HCT116 (cell line): Measurements from ENCODE around the gene DPH2. TPM values are rescaled to one million over a fixed set of nuclear protein-coding genes. Genes with fewer than 3 reads are reported as not detected.

Experiments used
- ATAC-seq: fragments of 200-7000 bp; cut with Tn5 transposase; 2 replicates; pipeline ENCODE4 v1.9.1; 2020; ENCODE audit warnings: mild to moderate bottlenecking, moderate library complexity
- BruUV-seq: library from RNA; stranded (reverse); fragments of 400-500 nt; replicated peaks from 2 replicates; lab custom pipeline; 2021; lab: Mats Ljungman, UMichigan
- CTCF ChIA-PET: fragments of 300-600 bp; sonication (Branson Sonifier 250); formaldehyde crosslinking; loops from one replicate; lab custom pipeline; 2021; ENCODE audit warnings: antibody characterized with exemption; lab: Charles Lee
- POLR2A ChIA-PET: fragments of 300-600, 350-600 bp; sonication (Branson Sonifier 250); formaldehyde crosslinking; loops from one replicate; lab custom pipeline; 2021; ENCODE audit warnings: antibody characterized with exemption; lab: Charles Lee
- RAD21 ChIA-PET, 2 experiments: fragments of 300-600 bp; sonication (Branson Sonifier 250); formaldehyde crosslinking; loops; one replicate each; lab custom pipeline; 2023; ENCODE audit warnings: low total read pairs in 2 of 2; ENCODE audit not compliant: uncharacterized antibody in 2 of 2, unreplicated experiment in 2 of 2, low non-redundant PET in 1 of 2; lab: Charles Lee
- DNase-seq: peaks from one replicate; pipeline ENCODE4 v3.0.0-alpha.2; 2010; ENCODE audit warnings: low read depth, low spot score
- H2AFZ ChIP-seq: fragments of 200-600 bp; shearing (Covaris generic), sonication (generic); 2 replicates; pipeline ENCODE4 v1.6.1; 2017; ENCODE audit warnings: low read depth, mixed run types, mixed read lengths, antibody characterized with exemption, low read length; ENCODE audit not compliant: poor library complexity, severe bottlenecking
- H3K27ac ChIP-seq: 2 replicates; pipeline ENCODE4 v1.5.1; 2012; ENCODE audit warnings: low read depth, low read length
- H3K27me3 ChIP-seq: fragments of 200-600 bp; sonication (generic); 2 replicates; pipeline ENCODE4 v1.6.1; 2016; ENCODE audit warnings: mixed run types, low read length, mixed read lengths; ENCODE audit not compliant: insufficient read depth
- H3K36me3 ChIP-seq, 2 experiments: fragments of 200-500 bp in 1 of 2; fragments of 200-600 bp in 1 of 2; sonication (Bioruptor generic) in 1 of 2; sonication (generic) in 1 of 2; 2 replicates each; pipeline versions ENCODE4 v1.5.1 to v1.6.1; 2014 to 2016; ENCODE audit warnings: low read length in 2 of 2, inconsistent platforms in 1 of 2, mixed read lengths in 1 of 2, mixed run types in 1 of 2; ENCODE audit not compliant: insufficient read depth in 2 of 2, control insufficient read depth in 1 of 2
- H3K4me1 ChIP-seq, 2 experiments: fragments of 200-600 bp in 1 of 2; sonication (generic) in 1 of 2; 2 replicates each; pipeline versions ENCODE4 v1.5.1 to v1.6.1; 2012 to 2017; ENCODE audit warnings: low read length in 2 of 2, inconsistent platforms in 1 of 2, mild to moderate bottlenecking in 1 of 2, mixed read lengths in 1 of 2, mixed run types in 1 of 2, moderate library complexity in 1 of 2; ENCODE audit not compliant: insufficient read depth in 2 of 2, control insufficient read depth in 1 of 2
- H3K4me2 ChIP-seq: fragments of 200-600 bp; sonication (generic); 2 replicates; pipeline ENCODE4 v1.6.1; 2017; ENCODE audit warnings: mixed run types, low read length, mixed read lengths
- H3K4me3 ChIP-seq, 2 experiments: fragments of 200-600 bp in 1 of 2; sonication (generic) in 1 of 2; replicated peaks in 1 of 2; 2 replicates each; pipeline ENCODE4 v1.5.1; 2011 to 2016; ENCODE audit warnings: low read length in 2 of 2, control low read depth in 1 of 2, low read depth in 1 of 2, mild to moderate bottlenecking in 1 of 2, mixed read lengths in 1 of 2, mixed run types in 1 of 2
- H3K79me2 ChIP-seq: fragments of 200-600 bp; sonication (generic); 2 replicates; pipeline ENCODE4 v1.6.1; 2017; ENCODE audit warnings: mild to moderate bottlenecking, mixed run types, low read length, moderate library complexity, mixed read lengths; ENCODE audit not compliant: insufficient read depth
- H3K9ac ChIP-seq: fragments of 200-600 bp; sonication (generic); 2 replicates; pipeline ENCODE4 v1.6.1; 2016; ENCODE audit warnings: low read length, mixed read lengths
- H3K9me2 ChIP-seq: fragments of 200-600 bp; sonication (generic), shearing (Covaris generic); 2 replicates; pipeline ENCODE4 v1.6.1; 2017; ENCODE audit warnings: mixed run types, mild to moderate bottlenecking, moderate library complexity; ENCODE audit not compliant: insufficient read depth
- H3K9me3 ChIP-seq, 2 experiments: fragments of 200-500 bp in 1 of 2; fragments of 200-600 bp in 1 of 2; sonication (Bioruptor generic) in 1 of 2; sonication (generic) in 1 of 2; 2 replicates each; pipeline ENCODE4 v1.6.1; 2014 to 2017; ENCODE audit warnings: low read length in 2 of 2, mixed read lengths in 2 of 2, inconsistent platforms in 1 of 2, low read depth in 1 of 2, mild to moderate bottlenecking in 1 of 2, mixed run types in 1 of 2, moderate library complexity in 1 of 2; ENCODE audit not compliant: control insufficient read depth in 1 of 2, insufficient read depth in 1 of 2
- H4K20me1 ChIP-seq: fragments of 200-600 bp; sonication (generic), shearing (Covaris generic); 2 replicates; pipeline ENCODE4 v1.6.1; 2017; ENCODE audit warnings: mixed run types, mild to moderate bottlenecking, moderate library complexity; ENCODE audit not compliant: insufficient read depth
- CBX3 ChIP-seq: IDR thresholded peaks from 2 replicates; pipeline ENCODE4 v1.6.1; 2012; ENCODE audit warnings: low read depth
- CEBPB ChIP-seq: IDR thresholded peaks from 2 replicates; pipeline ENCODE4 v1.6.1; 2012; ENCODE audit warnings: low read depth
- ELF1 ChIP-seq: IDR thresholded peaks from 2 replicates; pipeline ENCODE4 v1.6.1; 2012; ENCODE audit warnings: low read depth, borderline replicate concordance
- EZH2 ChIP-seq: fragments of 200-600 bp; sonication (generic); IDR thresholded peaks from 2 replicates; pipeline ENCODE4 v1.6.1; 2017; ENCODE audit warnings: antibody characterized with exemption, mixed run types
- EZH2phosphoT487 ChIP-seq: fragments of 200-600 bp; IDR thresholded peaks from 2 replicates; pipeline ENCODE4 v1.6.1; 2018; ENCODE audit warnings: antibody characterized with exemption, borderline replicate concordance
- FOSL1 ChIP-seq: IDR thresholded peaks from 2 replicates; pipeline ENCODE4 v1.6.1; 2012; ENCODE audit warnings: low read depth
- JUND ChIP-seq: IDR thresholded peaks from 2 replicates; pipeline ENCODE4 v1.6.1; 2012
- POLR2A ChIP-seq: IDR thresholded peaks from 2 replicates; pipeline ENCODE4 v1.7.0; 2011; ENCODE audit warnings: borderline replicate concordance; ENCODE audit not compliant: insufficient read depth, insufficient read length; ENCODE audit errors: extremely low read depth
- POLR2AphosphoS5 ChIP-seq: IDR thresholded peaks from 2 replicates; pipeline ENCODE4 v1.6.1; 2011; ENCODE audit warnings: mild to moderate bottlenecking, low read depth, low read length, moderate library complexity
- RAD21 ChIP-seq: IDR thresholded peaks from 2 replicates; pipeline ENCODE4 v1.6.1; 2012; ENCODE audit warnings: low read depth, mild to moderate bottlenecking
- SIN3A ChIP-seq: IDR thresholded peaks from 2 replicates; pipeline ENCODE4 v1.6.1; 2012; ENCODE audit warnings: low read depth
- SRF ChIP-seq: IDR thresholded peaks from 2 replicates; pipeline ENCODE4 v1.6.1; 2012; ENCODE audit warnings: low read depth
- TCF7L2 ChIP-seq: IDR thresholded peaks from 2 replicates; pipeline ENCODE4 v1.7.0; 2011; ENCODE audit warnings: borderline replicate concordance, inconsistent platforms; ENCODE audit not compliant: insufficient read depth, insufficient read length; ENCODE audit errors: extremely low read depth
- YY1 ChIP-seq: IDR thresholded peaks from 2 replicates; pipeline ENCODE4 v1.6.1; 2011; ENCODE audit warnings: low read length, low read depth, moderate library complexity, mild to moderate bottlenecking; ENCODE audit not compliant: insufficient replicate concordance; ENCODE audit errors: extremely low read depth
- ZNF274 ChIP-seq: fragments of 200-500 bp; sonication (Bioruptor generic); IDR thresholded peaks from 2 replicates; pipeline ENCODE4 v1.6.1; 2014; ENCODE audit warnings: mild to moderate bottlenecking, low read depth, low read length, inconsistent platforms
- intact Hi-C: fragments of 100-400 bp; cut with micrococcal nuclease; formaldehyde crosslinking; loops from 2 replicates; pipeline ENCODE4 v1.10.0; 2022
- total RNA-seq: library from RNA; stranded (reverse); gene quantifications from one replicate; pipeline ENCODE4 v1.2.1, GENCODE V29; 2021; ENCODE audit not compliant: unreplicated experiment
- TF ChIP-seq, protein P1 (sequence below), 3 experiments: fragments of 200-600 bp in 1 of 3; sonication (generic) in 1 of 3; IDR thresholded peaks in 2 of 3; conservative IDR thresholded peaks in 1 of 3; 2 replicates each; pipeline ENCODE4 v1.5.1; 2012 to 2017; ENCODE audit warnings: low read depth in 2 of 3, low read length in 2 of 3, antibody characterized with exemption in 1 of 3, borderline replicate concordance in 1 of 3, control low read depth in 1 of 3, mild to moderate bottlenecking in 1 of 3, mixed read lengths in 1 of 3, mixed run types in 1 of 3, moderate library complexity in 1 of 3; ENCODE audit not compliant: insufficient read depth in 1 of 3
- TF ChIP-seq, protein P2 (sequence below): IDR thresholded peaks from 2 replicates; pipeline ENCODE4 v1.6.1; 2012; ENCODE audit warnings: low read depth
- TF ChIP-seq, protein P3 (sequence below): IDR thresholded peaks from 2 replicates; pipeline ENCODE4 v1.6.1; 2012
- TF ChIP-seq, protein P4 (sequence below): IDR thresholded peaks from 2 replicates; pipeline ENCODE4 v1.6.1; 2012

The DPH2 gene
- total RNA-seq, 1 experiment from 2014 or later: 53.2 TPM

DNA sequence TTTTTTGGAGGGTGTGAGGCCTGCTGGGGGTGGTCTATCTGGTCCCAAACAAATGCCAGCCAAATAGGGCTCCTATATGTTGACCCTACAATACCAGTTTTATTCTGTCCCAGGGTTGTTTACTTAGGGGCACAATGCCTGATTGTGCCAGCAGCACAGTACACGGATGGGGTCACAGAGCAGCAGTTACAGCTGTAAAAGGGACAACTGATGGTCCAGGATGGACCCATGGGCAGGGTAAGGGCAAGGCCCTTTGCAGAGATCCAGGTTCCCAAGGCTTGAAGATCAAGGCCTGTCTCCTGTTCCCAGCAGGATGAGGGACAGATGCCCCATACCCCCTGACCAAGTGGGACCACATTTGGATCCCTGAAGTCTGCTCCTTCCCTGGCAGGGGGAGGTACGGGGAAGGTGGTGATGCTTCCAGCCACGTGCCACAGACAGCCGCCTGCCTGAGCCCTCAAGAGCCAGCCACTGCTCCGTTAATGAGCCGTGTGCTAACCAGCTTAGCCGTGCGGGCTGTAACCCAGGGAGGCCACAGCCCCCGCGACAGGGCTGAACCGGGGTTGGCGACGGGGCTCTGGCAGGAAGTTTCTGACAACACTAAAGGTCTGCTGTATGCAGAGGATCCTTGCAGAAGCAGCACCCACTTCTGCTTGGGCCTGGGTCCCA is 43.3 kb downstream of the DPH2 start:
- no TSS peak for BruUV-seq
- Histone ChIP-seq H3K36me3 (no peaks in the 10 kb centered on the region), H3K9me2 (no peaks in the 10 kb centered on the region), H2AFZ (no peak overlapping the region), H3K9ac (no peak overlapping the region), H3K27ac (no peak overlapping the region), H3K27me3 (no peaks in the 10 kb centered on the region), H3K4me1 (peaks cover 7 to 8% of the 10 kb centered on the region in 2 experiments; a peak in 3 of 4 replicates), H4K20me1 (no peaks in the 10 kb centered on the region), H3K9me3 (no peaks in the 10 kb centered on the region), H3K4me3 (no peak overlapping the region), H3K4me2 (no peak overlapping the region), H3K79me2 (no peaks in the 10 kb centered on the region)
- ChIA-PET CTCF (interaction anchor here (1.9 kb wide), 1 partner anchor 23 kb away, joined by 5 read pairs; no protein-coding TSS in a partner anchor), POLR2A (no interaction called here), RAD21 (no interaction called here)
- DNase-seq: no peak
- ATAC-seq: no peak
- intact Hi-C loops: no loop called here
- TF ChIP-seq ELF1 (no peak), FOSL1 (no peak), EZH2 (no peak), SIN3A (no peak), RAD21 (no peak), EZH2phosphoT487 (no peak), POLR2AphosphoS5 (no peak), YY1 (no peak), JUND (no peak), ZNF274 (no peak), TCF7L2 (no peak), POLR2A (no peak), SRF (no peak), CBX3 (no peak), CEBPB (no peak)
- TF ChIP-seq, protein P1, sequence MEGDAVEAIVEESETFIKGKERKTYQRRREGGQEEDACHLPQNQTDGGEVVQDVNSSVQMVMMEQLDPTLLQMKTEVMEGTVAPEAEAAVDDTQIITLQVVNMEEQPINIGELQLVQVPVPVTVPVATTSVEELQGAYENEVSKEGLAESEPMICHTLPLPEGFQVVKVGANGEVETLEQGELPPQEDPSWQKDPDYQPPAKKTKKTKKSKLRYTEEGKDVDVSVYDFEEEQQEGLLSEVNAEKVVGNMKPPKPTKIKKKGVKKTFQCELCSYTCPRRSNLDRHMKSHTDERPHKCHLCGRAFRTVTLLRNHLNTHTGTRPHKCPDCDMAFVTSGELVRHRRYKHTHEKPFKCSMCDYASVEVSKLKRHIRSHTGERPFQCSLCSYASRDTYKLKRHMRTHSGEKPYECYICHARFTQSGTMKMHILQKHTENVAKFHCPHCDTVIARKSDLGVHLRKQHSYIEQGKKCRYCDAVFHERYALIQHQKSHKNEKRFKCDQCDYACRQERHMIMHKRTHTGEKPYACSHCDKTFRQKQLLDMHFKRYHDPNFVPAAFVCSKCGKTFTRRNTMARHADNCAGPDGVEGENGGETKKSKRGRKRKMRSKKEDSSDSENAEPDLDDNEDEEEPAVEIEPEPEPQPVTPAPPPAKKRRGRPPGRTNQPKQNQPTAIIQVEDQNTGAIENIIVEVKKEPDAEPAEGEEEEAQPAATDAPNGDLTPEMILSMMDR (IDR thresholded peaks at IDR 0.05 in 2 of 3, conservative IDR thresholded peaks at IDR 0.05 in 1 of 3; ENCODE audit: borderline replicate concordance in 1 of 3, insufficient read depth in 1 of 3, low read depth in 2 of 3, low read length in 2 of 3): no peak
- TF ChIP-seq, protein P2, sequence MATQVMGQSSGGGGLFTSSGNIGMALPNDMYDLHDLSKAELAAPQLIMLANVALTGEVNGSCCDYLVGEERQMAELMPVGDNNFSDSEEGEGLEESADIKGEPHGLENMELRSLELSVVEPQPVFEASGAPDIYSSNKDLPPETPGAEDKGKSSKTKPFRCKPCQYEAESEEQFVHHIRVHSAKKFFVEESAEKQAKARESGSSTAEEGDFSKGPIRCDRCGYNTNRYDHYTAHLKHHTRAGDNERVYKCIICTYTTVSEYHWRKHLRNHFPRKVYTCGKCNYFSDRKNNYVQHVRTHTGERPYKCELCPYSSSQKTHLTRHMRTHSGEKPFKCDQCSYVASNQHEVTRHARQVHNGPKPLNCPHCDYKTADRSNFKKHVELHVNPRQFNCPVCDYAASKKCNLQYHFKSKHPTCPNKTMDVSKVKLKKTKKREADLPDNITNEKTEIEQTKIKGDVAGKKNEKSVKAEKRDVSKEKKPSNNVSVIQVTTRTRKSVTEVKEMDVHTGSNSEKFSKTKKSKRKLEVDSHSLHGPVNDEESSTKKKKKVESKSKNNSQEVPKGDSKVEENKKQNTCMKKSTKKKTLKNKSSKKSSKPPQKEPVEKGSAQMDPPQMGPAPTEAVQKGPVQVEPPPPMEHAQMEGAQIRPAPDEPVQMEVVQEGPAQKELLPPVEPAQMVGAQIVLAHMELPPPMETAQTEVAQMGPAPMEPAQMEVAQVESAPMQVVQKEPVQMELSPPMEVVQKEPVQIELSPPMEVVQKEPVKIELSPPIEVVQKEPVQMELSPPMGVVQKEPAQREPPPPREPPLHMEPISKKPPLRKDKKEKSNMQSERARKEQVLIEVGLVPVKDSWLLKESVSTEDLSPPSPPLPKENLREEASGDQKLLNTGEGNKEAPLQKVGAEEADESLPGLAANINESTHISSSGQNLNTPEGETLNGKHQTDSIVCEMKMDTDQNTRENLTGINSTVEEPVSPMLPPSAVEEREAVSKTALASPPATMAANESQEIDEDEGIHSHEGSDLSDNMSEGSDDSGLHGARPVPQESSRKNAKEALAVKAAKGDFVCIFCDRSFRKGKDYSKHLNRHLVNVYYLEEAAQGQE: no peak
- TF ChIP-seq, protein P3, sequence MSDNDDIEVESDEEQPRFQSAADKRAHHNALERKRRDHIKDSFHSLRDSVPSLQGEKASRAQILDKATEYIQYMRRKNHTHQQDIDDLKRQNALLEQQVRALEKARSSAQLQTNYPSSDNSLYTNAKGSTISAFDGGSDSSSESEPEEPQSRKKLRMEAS: no peak
- TF ChIP-seq, protein P4, sequence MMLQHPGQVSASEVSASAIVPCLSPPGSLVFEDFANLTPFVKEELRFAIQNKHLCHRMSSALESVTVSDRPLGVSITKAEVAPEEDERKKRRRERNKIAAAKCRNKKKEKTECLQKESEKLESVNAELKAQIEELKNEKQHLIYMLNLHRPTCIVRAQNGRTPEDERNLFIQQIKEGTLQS: no peak
